Left renal pelvis (tissue), 4 donors: ENCODE measurements around the gene KLHL29. TPM values are rescaled to one million over a fixed set of nuclear protein-coding genes. Genes with fewer than 3 reads are reported as not detected.

Source experiments
- DNase-seq, 4 donors: peaks; one replicate each; pipeline ENCODE4 v3.0.0-alpha.2; 2013; ENCODE audit warnings: low read depth in 4 of 4, low spot score in 3 of 4
- polyA plus RNA-seq, 4 donors: library from polyadenylated mRNA; unstranded; fragments of 120-200 nt; gene quantifications; one replicate each; pipeline ENCODE4 v1.2.1, GENCODE V29; 2013; ENCODE audit not compliant: insufficient read length in 4 of 4

KLHL29 gene
- polyA plus RNA-seq, 4 donors: 7.5 to 11.6 (median 11.1) TPM

DNA sequence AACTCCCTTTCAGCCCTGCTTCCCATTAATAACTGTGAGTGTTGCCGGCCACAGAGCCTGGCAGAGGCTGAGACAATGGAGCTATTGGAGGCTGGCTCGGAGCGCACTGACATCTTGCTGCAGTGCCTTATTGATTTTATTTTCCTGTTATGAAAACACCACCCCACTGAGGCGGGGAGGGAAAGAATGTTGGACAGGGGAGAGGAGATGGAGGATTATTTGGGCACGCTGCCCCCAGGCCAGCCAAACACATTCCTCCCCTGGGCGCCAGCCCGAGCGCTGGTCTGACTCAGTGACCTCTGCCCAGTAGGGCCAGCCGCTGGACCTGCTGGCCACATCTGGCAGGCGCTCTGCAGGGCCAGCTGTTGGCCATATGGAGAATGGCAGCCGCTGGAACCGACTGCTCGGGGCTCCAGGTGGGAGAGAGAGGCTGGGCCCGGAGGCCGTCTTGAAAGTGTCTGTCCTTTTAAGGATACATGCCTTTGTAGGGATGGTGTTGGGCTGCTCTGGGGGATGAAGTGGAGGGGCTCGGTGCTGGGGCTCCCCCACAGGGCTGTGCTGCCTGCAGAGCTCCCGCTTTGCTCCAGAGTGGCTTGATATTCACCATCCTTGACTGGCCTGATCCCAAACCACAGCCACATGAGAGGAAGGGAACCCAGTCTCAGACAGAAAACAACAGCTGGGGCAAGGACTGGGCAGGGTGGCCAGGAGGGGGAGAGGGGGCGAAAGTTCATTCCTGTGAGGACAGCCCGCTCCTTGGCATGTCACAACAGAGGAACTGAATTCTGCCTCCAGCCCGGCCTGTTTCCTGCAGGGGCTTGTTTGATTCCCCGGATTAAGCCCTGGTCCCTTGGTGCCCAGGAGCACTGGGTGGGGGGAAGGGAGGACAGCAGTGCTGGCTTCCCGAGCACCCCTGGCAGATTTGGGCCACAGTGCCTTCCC lies 179.0 kb downstream of the KLHL29 start:
- no peak for DNase-seq

DNA sequence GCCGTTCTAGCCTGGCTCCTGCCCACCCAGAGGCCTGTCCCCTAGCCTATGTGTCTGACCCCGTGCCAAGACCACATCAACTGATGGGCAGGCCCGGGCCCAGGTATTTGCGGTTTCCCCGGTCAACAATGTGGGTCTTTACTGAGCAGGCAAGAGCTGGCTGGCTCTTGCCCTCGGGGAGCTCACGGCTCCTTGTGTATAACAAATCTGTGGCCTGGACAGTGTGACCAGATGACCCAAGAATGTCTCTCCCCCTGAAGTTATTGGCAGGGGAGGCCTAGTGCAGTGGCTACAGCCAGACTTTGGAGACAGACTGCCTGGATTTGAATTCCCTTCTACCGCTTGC lies 179.6 kb downstream of the KLHL29 start:
- DNase-seq: no peak

DNA sequence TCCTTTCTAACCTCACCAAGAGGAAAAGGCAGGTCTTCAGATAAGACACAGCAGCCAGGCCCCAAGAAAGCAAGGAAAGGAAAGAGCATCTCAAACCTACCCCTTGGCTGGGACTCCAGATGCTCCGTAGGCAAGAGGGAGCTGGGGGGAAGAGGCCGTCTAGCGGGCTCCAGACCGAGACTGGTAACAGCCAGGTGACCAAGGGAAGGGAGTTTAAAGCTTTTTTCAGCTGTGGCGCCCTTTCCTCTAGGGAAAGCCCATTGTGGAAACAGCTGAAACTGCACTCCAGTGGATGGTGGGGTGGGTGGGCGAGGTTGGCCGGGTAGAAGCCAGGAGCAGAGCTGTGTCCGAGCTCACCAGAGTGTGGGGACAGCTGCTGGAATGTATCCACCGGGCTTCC lies 180.4 kb downstream of the KLHL29 start:
- no peak for DNase-seq

DNA sequence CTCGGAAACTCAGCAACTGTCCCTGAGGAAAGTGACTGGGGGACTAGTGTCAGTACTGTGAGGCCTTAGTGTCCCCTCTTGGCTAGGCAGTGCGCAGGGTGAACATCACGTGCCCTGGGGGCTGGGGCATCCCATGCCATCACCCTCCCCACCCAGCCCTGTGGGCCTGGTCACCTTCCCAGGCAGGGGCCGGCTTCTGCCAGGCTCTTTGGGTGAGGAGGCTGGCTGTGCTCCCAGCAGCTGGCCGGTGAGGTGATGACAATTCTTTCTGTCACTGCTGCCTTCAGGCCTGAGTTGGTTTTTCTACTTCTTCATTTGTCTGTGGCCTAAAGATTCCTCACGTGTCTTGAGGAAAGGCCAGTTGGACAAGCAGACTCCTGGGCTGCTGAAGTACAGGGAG lies 180.8 kb downstream of the KLHL29 start:
- no peak for DNase-seq

DNA sequence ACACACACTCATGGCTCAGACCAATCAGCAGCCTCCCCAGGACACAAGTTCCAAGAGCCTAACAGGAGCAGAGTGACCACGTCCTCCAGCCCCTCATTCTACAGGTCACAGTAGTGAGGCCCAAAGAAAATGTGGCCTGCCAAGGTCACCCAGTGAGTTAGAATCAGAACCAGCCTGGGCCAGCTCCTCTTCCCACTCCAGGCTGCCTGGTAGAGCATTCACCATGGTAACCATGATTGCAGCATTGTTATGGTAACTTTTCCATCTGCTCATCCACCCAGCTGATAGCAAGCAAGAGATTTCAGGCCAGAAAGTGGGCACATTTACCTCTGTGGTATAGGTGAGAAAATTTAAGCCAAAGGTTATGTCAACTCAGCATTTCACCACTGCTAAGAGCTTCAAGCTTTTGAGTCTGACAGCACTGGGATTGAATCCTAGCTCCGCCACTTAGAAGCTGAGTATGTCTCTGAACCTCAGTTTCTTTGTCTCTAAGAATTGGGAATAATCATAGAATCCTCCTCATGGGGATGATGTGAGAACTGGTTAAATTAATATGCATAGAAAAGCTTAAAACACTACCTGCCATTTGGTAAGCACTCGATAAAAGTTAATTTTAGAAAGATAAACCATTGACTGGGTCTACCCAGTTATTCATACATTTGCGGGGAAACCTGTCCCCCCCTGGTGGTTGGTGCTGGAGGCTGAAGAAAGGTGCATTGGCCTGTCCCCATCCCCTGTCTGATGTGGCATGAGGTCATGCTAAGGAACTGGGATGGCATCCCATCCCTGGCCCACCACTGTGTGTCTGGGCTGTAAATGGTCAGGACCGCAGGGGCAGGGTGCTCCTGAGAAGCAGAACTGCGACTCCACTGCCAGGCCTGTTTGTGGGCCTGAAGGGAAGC lies 181.5 kb downstream of the KLHL29 start:
- DNase-seq: no peak

DNA sequence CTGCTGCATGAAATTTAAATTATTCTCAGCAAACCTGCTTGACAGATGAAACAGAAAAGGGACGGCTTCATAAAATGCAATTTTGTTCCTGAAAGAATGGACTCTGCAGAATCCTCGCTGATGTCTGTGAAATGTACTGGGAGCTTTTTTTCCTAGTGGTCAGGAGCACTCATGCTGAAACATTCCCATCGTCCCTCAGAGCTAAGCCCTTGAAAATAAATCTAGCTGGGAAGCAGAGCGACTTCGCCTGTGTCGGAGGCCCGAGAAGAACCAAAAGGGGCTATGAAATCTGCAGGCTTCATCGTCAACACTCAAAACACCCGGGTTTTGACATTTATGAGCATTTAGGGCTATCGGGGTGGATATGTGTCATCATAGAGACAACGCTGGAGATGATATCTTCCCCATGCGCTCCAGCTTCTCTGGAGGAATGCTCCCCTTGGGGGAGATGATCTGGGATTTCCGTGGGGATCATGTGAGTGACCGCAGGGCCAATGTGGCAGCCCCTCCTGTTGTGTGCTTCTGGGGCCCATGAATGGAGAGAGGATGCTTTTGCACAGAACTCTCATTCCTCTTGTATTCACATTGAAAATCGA lies 182.3 kb downstream of the KLHL29 start:
- no peak for DNase-seq

DNA sequence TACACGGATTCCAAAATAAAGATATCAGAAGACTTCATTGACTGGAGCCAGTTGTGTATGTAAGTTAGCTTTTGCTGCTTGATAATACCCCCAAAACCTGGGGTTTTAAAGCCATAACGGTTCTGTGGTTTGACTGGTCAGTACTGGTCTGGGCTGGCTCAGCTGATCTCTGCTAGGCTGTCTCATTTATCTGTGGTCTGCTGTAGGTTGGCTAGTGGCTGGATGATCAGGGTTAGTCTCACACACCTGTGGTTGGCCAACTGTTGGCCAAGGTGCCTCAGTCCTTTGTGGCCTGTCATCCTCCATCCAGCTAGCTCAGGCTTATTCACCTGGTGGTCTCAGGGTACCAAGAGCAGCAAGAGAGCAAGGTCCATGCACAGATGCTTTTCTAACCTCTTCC lies 183.2 kb downstream of the KLHL29 start:
- DNase-seq: no peak

DNA sequence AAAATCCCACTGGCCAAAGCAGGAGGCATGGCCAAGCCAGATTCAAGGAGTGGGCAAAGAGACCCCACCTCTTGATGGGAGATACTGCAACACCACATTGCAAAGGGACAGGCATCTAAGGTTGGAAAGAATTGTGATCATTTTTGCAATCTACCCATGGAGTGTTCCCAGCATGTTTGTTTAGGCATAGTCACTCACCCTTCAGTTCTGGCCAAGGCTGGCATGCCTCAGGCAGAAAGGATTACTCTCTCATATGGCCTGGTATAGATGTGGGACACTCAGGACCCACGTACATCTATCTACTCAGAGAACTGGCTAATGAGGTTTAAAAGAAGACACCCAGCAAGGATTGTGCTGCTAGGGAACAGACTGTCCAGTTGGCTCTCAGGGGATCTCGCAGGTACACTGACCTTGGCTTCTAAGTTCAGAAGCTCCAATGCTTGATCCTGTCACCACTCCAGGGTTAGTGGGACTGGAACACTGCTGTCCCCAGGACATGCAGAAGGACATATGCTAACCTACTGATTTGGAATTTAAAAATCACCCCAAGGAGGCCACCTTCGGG lies 183.7 kb downstream of the KLHL29 start:
- DNase-seq: no peak

DNA sequence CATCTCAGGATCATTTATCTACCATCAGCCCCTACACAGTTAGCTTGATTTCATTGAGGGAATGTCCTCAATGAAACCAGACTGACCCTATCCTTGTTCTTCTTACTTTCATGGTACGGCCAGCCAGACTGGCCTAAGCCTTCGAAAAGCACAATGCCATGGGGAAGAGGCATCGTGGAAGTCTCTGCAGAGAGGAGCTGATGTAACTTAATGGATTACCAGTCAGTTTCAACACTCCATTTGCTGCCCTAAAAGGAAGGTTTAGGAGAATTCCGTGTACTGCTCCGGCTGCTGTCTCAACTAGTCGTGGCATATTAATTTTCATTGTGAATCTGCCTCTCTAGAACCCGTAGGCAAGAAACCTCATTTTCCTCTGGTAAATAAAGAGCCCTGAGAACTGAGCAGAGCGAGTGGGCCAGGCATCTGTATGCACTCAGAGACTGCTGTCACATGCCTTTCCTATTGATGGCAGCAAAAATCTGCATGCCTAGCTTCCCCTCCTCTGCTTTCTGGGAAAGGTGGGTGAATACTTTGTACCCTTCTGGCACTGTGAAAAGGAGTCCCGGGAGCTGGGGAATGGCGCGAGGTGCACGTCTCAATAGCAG lies 184.9 kb downstream of the KLHL29 start:
- DNase-seq: no peak

DNA sequence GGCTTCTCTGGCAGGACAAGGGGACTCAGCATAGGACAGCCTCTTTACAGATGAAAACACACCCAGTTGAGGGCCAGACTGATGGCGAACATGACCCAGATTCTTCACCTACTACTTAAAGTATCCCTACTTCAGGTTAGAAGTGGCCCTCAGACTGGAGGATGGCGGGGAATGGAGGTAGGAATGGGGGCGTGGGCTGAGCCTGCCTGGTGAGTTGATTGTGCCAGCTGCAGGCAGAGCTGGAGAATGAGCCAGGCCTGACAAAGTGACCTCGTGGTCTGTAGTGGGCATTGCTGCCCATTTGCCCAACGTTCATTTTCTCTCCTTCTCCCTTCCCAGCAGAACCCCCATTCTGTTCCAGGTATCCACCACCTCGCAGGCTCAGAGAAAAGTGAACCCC lies 186.1 kb downstream of the KLHL29 start:
- no peak for DNase-seq

DNA sequence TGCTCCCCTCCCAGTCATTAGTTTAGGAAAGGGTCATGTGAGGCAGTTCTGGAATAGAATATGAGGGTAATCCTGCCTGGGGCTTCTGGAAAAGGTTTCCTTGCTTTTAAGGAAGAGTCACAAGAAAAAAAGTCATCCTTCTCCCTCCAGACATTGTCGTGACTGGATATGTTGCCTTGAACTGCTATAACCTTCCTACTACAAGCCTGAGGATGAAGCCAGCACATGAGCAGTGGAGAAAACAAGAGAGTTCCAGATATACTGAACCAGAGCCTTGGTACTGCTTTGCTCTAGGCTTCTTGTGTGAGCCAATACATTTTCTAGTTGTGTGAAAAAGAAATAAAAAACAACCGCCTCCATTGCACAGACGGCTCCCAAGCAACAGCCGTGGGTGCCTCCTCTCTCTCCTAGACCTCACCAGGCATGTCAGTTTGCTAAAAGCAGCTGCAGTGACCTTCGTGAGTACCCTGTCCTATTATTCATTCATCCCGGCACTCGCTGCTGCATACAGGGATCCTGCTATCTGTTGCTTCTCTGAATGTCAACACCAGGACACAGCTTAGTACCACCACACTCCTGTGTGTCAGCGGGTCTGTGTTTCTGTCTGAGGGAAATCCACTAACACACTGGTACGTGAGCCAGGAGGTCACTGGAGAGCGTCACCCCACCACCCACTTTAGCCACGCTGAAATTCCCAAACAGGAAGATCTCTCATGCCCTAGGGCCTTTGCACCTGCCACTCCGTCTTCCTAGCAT lies 186.7 kb downstream of the KLHL29 start:
- no peak for DNase-seq

DNA sequence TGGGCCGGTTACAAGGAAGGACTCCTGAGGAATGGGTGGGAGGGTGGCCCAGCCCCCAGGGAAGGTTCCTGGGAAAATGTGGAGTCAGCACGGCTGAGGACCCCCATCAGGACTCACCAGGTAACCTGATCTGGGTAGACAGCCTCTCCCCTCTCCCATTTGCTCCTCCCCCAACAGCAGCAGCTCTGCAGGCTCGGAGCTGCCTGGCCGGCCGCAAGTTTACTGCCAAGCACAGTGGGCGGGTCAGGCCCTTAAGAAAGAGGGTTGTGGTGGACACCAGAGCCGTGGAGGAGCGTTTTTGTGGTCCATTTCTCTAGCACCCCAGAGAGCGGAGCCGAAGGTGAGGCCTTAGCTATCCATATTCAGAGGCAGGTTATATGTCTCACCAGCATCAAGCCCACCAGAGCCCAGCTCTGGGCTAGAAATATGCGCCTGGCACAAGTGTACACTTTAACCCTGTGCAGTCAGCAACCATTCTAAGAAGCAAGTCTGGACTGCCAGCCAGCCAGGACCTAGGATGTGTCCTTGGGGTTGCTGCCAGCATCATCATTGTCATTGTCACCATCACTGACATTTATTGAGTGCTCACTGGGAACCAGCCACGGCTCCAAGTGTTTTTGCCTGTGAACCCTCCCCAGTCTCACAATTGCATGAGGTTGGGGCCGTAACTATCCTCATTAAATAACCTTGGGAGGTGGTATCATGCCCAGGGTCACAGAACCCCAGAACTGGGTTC lies 190.1 kb downstream of the KLHL29 start:
- DNase-seq: peak in 1 of 4 donors; percentile 65

DNA sequence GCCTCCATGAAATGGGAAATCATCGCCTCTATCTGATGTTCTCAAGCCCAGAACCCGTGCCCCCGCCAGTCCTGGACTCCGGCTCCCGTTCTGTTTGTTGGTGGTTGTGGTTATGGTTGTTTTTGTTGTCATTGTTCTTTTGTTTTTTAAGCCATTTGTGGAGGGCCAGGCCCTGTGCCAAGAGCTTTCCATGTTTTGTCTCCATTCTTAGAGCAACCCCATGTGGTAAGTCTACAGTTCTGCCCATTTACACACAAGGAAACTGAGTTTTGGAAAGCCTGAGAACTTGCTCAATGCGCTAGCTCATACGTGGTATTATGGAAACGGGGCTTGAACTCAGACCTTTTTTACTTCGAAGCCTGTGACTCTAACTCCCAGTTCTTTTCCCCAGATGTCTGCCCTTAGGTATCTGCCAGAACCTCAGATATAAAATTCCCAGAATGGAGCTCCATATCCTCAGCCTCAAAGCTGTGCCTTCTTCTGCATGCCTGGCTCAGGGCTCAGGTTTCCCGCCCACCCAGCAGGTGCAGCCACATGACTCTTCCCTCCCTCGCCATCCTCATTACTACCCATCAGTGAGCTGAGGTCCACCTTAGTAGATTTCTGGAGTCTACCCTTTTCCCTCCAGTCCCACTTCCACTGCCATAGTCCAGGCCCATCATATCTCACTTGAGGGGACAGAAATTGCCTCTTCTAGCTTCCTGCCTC lies 194.1 kb downstream of the KLHL29 start:
- DNase-seq: no peak

DNA sequence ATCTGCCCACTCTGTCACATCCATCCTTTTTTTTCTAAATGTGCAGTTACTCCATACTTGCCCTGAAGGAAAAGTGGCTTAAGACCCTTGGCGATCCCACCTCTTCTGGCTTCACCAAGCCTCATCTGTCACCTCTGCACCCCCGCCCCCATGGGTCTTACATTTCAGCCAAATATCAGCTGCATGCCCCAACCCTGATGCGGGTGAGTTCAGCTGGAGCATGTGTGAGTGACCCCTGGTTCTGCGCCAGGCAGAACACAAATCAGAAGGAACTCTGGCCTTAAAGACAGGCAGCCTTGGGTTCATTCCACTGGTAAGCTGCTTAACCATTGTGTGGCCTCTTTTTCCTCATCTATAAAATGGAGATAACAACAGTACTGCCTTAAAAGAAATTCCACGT lies 194.7 kb downstream of the KLHL29 start:
- DNase-seq: no peak

DNA sequence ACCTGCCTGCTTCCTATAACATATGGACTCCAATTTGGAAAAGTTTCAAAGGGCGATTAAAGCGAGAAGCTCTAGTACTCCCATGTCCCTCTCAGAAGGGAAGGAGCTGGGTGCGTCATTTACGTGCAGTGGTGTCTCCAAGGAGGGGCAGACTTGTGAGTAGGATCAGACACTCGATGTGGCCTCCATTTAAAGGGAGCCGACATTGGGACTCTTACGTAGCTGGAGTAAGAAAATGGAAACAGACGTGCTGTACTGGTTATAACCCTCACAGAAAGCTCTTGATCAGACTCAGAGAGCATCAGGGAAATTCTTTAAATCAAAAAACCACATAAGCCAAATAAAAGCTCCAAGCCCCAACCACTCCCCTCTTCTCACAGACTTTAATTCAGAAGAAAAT lies 198.5 kb downstream of the KLHL29 start:
- no peak for DNase-seq

DNA sequence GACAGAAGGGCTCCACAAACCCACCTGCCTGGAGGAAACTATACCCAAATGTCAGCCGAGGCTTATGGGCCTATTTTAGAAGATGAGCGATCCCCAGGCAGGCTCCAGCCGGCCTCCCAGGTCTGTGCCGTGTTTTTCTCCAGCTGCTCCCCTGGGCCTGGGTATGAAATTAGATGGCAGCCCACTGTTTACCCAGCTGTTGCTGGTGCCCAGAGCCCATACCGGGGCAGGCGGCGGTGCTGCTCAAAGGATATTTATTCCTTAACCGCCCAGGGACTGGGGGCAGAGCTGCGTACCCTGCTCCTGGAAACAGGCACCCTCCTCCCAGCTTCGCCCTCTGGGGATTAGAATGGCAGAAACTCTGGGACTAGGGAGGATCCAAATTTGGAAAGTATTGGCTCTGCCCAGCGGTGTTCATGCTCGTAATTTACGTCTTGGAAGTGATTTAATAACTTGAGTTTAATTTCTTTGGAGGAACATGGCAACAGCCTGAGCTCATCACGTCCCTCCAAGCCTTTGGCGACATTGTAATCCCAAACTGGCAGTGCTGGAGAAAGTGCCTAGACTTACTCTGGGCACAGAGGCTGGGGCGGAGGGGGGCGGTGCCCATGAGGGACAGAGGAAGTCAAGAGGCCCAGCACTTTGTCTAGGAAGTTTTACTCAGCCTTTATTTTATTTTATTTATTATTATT lies 199.2 kb downstream of the KLHL29 start:
- no peak for DNase-seq

DNA sequence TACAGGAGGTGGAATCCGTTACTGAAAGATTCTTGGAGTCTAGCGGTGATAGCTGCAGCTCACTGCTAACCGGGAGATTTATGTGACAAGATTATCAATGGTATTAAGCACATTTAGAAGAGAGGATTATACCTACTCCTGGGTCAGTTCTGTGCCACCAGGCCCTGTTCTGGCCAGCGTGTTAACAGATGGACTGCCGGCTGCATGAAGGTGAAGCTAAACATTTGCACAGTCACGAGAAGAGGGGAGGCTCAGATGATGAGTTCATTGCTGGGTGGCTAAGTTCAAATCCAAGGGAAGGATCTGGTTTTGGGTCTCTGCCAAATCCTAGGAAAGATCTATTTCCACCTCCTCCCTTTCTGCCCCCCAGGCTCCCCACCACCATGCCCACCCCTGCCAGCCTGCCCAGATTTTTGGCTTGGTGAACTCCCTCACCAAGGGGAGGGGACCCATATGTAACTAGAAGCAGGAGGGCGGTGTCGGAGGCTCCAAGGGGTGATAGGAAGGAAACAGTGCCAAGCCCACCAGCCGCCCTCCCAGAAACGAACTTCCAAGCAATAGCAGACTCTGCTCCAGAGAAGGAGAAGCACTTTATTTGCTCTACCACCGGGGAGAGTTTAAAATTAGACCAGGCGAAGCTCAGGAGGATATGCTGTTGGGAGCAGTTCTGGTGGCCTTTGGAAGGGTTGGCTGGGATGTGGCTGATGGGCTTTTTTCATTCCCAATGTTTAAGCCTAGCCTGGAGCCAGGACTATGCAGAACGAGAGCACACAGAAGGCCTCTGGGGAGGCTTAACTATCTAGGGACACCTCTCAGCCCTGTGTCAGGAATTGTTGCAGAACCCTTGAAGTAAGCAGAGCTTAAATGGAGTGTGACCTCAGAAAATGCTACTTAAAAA lies 200.5 kb downstream of the KLHL29 start:
- no peak for DNase-seq
